ENCODE results near the gene ETFA. TPM values are rescaled to one million over a fixed set of nuclear protein-coding genes. Genes with fewer than 3 reads are reported as not detected.

ETFA gene
- polyA plus RNA-seq, 1 donor from 2014 or later = 107 TPM

DNA sequence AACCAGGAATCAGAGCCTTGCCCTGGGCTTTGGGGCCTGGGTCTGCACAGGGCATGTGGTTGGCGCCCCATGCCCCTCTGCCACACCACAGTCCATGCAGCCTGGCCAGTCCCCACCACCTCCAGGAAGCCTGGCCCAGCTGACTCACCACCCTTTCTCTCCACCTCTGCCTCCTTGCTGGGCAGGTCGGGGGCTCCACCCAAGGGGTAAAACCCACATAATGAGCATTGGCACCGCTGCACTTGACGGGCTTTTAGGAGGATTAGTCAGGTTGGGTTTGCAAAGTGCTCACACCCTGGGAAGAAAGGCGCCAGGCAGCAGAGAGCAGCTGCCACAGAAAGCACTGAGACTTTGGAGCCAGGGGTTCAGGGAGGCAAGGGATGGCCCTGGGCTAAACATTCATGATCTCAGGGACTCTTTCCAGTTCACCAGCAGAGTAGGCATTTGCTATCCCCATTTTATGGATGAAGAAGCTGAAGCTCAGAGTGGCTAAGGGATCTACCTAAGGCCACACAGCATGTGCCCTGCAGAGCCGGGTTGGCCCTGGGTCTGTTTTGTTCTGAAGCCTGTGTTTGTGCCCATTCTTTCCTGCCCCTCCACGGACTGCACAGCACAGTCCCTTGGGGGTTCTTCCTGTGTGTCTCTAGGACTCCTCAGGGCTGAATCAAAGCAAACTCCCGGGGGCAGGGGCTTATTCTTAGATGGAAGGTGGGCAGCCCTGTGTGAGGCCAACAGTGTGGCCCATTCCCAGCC is 113.4 kb downstream of the ETFA start:
- no peaks in the 10 kb centered on the region for H3K9me3 Mint-ChIP-seq
- H3K27me3 Mint-ChIP-seq = no peaks in the 10 kb centered on the region
- peak overlapping the region in 1 of 4 donors; percentile 37 for H3K4me3 Mint-ChIP-seq
- peak overlapping the region in 1 of 3 donors; percentile 53 for H3K27ac Mint-ChIP-seq
- H3K36me3 Mint-ChIP-seq = peaks cover 1% of the 10 kb centered on the region
- H3K4me1 Mint-ChIP-seq = peaks cover 4 to 23% (median 9%) of the 10 kb centered on the region in 3 donors

DNA sequence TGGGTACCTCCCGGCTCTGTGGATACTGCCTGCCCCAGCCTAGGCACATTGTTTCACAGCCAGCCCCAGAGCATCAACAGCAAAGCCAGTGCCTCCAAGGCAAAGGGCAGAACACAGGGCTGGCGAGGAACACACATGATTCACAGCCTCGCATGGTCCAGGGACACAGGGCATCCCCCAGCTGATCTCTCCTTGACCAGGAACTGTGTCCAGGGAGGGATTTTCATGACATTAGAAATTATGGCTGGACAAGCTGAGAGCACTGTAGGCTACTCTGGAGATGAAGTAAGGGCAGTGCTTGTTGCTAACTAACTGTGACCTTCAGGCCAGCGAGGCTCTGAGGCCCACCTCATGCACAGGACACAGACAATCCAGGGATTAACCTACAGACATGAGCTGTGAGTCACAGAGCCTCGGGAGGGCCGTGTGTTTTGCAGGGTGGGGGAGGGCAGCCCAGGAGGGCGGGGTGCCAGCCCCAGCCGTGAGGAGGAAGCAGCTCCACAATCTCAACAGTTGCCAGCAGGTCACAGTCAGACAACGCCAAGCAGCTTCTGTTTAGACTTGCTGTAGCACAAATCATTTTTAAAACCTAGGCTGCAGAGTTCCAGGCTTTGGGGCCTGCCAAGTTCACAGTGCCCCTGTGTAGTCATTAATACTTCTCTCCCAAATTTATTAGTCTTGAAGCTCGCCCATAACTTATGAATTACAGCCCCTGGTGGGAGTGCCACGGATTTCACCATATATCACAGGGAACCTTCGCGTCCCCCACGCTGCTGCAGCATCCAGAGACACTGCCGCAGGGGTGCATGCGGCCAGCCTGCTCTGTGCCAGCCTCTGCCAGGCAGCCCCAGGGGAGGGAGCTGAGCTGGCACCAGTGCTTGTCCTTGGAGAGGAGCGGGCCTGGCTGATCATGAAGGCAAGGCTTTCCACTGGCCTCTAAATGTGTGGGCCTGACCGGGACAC is 114.7 kb downstream of the ETFA start:
- Mint-ChIP-seq H3K4me3 (no peak overlapping the region), H3K27ac (peak overlapping the region in 1 of 3 donors; percentile 53), H3K9me3 (no peaks in the 10 kb centered on the region), H3K4me1 (peaks cover 4 to 23% (median 8%) of the 10 kb centered on the region in 3 donors), H3K36me3 (peaks cover 1% of the 10 kb centered on the region), H3K27me3 (peaks cover 1% of the 10 kb centered on the region)

DNA sequence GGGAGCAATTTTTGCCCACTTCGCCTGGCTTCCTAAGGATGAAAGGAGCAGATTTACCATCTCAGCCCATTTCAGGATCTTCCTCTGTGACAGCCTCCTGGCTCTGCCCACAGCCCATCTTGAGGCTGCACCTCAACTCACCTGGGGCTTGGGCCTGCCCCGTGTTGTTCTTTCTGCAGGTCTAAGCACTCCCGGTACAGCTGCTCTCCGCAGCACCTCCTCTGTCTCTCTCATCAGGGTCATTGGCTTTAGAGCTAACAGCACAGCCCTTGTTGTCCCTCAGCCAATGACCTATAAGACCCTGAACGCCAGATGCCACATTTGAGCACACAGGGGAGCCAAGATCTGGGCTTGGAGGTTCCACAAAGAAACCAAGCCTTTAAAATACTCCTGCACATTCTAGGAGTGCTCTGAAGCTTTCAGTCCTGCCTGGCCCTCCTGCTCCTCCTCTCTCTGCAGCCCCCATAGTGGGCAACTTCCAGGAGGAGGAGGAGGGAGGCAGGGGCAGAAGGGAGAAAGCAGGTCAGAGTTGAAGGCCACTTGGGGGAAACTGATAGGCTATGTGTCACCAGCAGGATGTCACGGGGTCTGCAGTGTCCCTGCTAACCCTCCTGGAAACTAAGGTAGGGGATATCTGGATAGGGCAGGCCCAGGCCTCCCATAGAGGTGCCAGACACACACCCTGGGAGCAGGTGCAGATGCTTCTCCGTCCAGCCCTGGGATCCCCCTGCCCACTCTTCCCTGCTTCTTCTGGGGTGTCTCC is 115.6 kb downstream of the ETFA start:
- peaks cover 1% of the 10 kb centered on the region for H3K36me3 Mint-ChIP-seq
- peaks cover 11 to 31% (median 14%) of the 10 kb centered on the region in 3 donors for H3K4me1 Mint-ChIP-seq
- peaks cover 9% of the 10 kb centered on the region for H3K27me3 Mint-ChIP-seq
- H3K4me3 Mint-ChIP-seq = no peak overlapping the region
- H3K27ac Mint-ChIP-seq = no peak overlapping the region
- no peaks in the 10 kb centered on the region for H3K9me3 Mint-ChIP-seq

DNA sequence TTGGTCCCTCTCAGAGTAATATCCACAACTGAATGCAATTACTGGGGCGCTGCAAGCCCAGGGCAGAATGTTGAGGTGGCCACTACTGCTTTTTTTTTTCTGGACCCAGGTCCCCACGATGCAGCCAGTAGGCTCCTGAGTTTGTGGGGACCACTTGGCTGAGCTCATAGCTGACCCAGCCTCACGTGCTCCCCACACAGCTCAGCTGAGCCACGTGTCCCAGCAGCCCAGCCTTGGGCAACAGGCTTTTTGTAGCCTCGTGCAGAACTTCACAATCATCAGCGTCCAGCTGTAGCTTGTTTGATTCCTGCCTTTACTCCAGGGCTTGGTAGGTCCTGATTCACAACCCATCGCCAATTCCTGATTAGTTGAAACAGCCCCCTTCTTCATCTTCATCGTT is 117.3 kb downstream of the ETFA start:
- H3K4me3 Mint-ChIP-seq = no peak overlapping the region
- H3K27ac Mint-ChIP-seq = peak overlapping the region in 1 of 3 donors; percentile 18
- H3K27me3 Mint-ChIP-seq = peaks cover 18% of the 10 kb centered on the region

DNA sequence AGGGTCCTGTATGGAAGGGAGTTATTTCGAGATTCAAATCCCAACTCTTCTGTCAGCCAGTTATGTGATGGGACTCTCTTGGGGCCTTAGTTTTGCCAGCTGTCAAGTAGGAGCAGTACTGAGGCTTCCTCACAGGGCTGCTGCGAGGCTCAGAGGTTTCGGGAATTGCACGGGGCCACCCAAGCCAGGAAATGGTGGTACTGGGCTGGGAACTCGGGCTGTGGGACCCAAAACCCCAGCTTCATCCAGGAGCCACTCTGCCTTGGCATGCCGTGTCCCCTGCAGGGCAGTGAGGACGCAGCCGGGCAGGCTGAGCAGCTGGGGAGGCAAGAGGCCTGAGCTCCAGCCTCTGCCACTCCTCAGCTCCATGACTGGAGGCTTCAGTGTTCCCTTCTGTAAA is 118.6 kb downstream of the ETFA start:
- Mint-ChIP-seq H3K4me3 (peak overlapping the region in 1 of 4 donors; percentile 40), H3K27ac (peak overlapping the region in 1 of 3 donors; percentile 63), H3K27me3 (peaks cover 23% of the 10 kb centered on the region), H3K4me1 (peaks cover 16 to 32% (median 21%) of the 10 kb centered on the region in 3 donors), H3K36me3 (peaks cover under 1% of the 10 kb centered on the region), H3K9me3 (no peaks in the 10 kb centered on the region)

More for the DNA sequence above, 117.3 kb downstream of the ETFA start:
- peaks cover 16 to 32% (median 21%) of the 10 kb centered on the region in 3 donors for H3K4me1 Mint-ChIP-seq
- H3K9me3 Mint-ChIP-seq = no peaks in the 10 kb centered on the region
- no peaks in the 10 kb centered on the region for H3K36me3 Mint-ChIP-seq

DNA sequence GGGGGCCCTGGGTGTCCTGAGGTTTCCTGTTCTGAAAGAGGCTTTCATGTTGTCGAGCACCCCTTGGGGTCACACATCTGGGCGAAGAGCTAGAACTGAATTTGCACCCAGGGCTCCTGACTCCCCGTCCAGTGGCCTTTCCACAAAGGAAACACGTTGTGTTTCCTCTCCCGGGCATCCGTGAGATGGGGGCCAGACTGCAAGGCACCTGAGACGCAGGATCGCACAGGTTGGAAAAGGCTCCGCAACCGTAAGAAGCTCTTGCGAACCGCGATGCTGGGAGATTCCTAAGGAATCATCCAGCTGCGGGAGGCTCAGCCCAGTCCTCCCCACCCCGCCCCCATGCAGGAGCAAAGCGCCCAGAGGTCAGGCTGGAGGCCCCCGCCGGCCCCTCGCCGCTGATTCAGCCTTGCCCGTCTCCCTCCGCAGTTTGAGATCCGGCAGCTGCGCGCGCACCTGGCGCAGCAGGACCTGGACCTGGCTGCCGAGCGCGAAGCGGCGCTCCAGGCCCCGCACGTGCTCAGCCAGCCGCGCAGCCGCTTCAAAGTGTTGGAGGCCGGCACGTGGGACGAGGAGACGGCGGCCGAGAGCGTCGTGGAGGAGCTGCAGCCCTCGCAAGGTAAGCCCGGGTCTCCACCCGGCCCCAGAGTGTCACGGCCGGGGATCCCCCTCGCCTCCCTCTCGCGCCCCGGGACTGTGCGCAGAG is 119.6 kb downstream of the ETFA start:
- peak overlapping the region in 2 of 3 donors; percentile 26 to 71 for H3K27ac Mint-ChIP-seq
- H3K4me1 Mint-ChIP-seq = peaks cover 12 to 21% (median 13%) of the 10 kb centered on the region in 3 donors
- H3K36me3 Mint-ChIP-seq = peaks cover 1% of the 10 kb centered on the region
- H3K4me3 Mint-ChIP-seq = peak overlapping the region in 2 of 4 donors; percentile 75 to 85
- no peaks in the 10 kb centered on the region for H3K9me3 Mint-ChIP-seq
- H3K27me3 Mint-ChIP-seq = peaks cover 28% of the 10 kb centered on the region

DNA sequence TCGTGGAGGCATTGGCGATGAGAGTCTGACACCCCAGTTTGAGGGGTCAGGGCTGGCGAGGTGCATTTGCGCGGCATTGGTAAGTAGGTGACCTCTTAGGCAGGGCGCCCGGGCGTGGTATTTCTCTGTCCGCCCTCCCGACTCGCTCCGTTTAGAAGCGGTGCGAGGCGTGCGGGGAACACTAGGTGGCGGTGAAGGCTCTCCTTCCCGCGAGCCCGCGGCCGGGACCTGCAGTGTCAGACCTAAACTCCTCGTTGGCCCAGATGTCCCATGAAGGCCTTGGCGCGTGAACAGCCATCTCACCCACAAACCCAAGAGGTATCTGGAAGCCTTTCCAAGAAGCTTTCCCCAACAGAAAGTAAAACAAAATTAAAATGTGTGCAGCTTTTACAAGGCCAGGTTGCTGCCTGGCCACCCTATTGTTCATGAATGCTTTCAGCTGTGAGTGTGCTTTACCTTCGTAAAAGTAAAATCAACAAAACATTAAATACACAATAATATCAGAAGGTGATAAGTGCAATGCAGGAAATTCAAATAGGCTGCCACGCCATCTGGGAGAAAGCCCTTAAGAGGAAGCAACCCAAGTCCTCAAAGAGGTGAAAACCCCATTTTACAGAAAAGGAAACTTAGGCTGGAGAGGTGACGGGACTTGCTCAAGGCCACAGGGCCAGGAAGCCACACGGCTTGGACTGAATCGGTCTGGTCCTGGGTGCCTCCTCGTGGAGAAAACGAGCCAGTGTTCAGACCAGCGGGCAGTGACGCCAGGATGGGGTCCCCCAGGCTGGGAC is 120.3 kb downstream of the ETFA start:
- Mint-ChIP-seq H3K4me3 (peak overlapping the region; percentile 29 to 85 (median 75)), H3K36me3 (peaks cover 1% of the 10 kb centered on the region), H3K4me1 (peaks cover 12 to 16% (median 13%) of the 10 kb centered on the region in 3 donors), H3K27me3 (peaks cover 33% of the 10 kb centered on the region), H3K9me3 (no peaks in the 10 kb centered on the region), H3K27ac (peak overlapping the region in 2 of 3 donors; percentile 26 to 76)

DNA sequence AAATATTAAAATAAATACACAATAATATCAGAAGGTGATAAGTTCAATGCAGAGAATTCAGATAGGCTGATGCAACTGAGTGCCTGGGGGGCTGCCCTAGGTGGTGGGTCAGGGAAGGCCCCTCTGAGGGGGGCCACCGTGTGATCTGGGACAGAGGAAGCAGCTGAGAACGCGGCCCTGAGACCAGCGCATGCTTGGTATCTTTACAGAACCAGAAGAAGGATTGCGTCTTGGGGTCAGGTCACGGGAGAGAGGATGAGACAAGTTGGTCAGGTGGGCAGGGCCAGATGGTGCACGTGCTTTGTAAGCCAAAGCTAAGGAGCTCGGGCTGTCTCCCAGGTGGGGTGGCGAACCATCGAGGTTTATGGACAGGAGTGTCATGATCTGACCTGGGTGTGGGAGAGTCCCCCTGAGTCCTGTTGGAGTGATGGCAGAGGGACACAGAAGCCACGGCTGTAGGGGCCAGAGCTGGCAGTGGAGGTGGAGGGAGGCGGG is 121.2 kb downstream of the ETFA start:
- Mint-ChIP-seq H3K27ac (no peak overlapping the region), H3K4me3 (peak overlapping the region in 2 of 4 donors; percentile 45 to 85), H3K27me3 (peaks cover 39% of the 10 kb centered on the region), H3K4me1 (peaks cover 12 to 15% (median 13%) of the 10 kb centered on the region in 3 donors), H3K9me3 (no peaks in the 10 kb centered on the region), H3K36me3 (peaks cover 1% of the 10 kb centered on the region)

DNA sequence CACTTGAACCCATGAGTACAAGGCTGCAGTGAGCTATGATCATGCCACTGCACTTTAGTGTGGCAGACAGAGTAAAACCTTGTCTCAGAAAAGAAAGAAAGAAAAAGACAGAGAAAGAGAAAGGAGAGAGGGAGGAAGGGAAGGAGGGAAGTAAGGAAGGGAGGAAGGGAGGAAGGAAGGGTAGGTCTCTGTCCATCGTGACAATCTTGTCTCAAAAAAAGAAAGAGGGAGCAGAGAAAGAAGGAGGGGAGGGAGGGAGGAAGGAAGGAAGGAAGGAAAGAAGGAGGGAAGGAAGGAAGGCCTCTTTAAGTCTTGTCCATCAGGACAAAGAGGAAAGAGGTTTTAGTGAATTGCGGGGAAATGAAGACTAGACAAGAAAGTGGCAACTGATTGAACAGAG is 122.2 kb downstream of the ETFA start:
- Mint-ChIP-seq H3K36me3 (peaks cover 1% of the 10 kb centered on the region), H3K4me1 (peaks cover 9 to 13% (median 12%) of the 10 kb centered on the region in 3 donors), H3K27ac (no peak overlapping the region), H3K4me3 (peak overlapping the region in 1 of 4 donors; percentile 63), H3K27me3 (peaks cover 40% of the 10 kb centered on the region), H3K9me3 (no peaks in the 10 kb centered on the region)

DNA sequence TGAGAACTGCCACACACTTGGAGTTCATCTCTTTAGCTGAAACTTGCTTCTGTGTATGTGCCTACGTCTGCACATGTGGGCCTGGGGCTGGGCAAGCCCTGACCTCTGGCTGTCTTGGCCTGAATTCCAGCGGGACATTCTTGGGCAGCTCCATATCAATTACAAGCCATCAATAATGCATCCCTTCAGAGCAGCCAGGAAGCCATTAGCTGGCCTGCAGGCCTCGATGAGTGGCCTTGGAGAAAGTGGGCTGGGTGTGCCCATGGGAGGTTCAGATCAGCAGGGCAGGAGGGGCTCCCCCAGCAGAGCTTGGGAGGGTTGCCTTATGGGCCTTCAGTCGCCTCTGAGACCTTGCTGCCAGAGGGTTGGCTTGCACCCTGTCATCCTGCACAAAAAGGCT is 124.1 kb downstream of the ETFA start:
- Mint-ChIP-seq H3K27me3 (peaks cover 40% of the 10 kb centered on the region), H3K27ac (peak overlapping the region in 1 of 3 donors; percentile 46), H3K4me3 (no peak overlapping the region), H3K36me3 (peaks cover 1% of the 10 kb centered on the region), H3K9me3 (no peaks in the 10 kb centered on the region), H3K4me1 (peaks cover 9 to 13% (median 12%) of the 10 kb centered on the region in 3 donors)

DNA sequence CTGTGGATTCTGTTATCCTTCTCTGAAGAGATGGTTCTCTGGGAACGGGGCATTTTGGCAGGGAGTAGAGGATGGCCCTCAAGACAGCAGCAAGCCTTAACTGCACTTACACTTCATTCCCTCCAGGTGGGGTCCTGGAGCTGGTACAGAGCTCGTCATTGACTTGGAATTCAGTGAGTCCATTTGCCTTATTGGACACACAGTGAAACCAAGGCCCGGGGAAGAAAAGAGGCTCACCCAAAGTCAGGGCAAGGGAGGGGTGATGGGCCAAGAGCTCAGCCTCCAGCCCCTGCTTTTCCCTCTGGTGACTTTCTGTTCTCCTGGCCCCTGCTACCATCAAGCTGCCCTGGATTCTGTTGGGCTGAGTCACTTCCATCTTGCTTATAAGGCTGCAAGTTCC is 125.6 kb downstream of the ETFA start:
- Mint-ChIP-seq H3K36me3 (peaks cover 1% of the 10 kb centered on the region), H3K27ac (no peak overlapping the region), H3K4me3 (no peak overlapping the region), H3K27me3 (peaks cover 43% of the 10 kb centered on the region), H3K4me1 (peaks cover 2 to 8% (median 6%) of the 10 kb centered on the region in 3 donors), H3K9me3 (no peaks in the 10 kb centered on the region)

DNA sequence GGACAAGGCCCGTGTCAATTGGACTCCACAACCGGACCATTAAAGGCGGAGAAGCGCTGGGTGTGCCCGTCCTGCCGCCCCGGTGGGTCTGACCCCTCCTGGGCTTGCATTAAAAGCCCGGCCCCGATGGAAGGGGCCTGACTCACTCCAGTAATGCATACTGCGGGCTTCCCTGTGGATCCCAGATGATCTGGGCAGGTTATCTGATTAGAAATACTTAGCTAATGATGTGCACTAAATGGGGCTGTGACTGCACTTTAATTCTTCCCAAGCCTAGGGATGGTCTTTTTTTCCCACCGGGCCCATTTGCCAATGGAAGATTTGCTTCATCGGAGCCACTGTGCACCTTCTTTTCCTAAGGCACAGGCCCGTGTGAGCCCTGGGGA is 126.6 kb downstream of the ETFA start:
- no peaks in the 10 kb centered on the region for H3K9me3 Mint-ChIP-seq
- no peak overlapping the region for H3K4me3 Mint-ChIP-seq
- H3K27me3 Mint-ChIP-seq = peaks cover 39% of the 10 kb centered on the region
- H3K4me1 Mint-ChIP-seq = peaks cover 0 to 2% (median 0%) of the 10 kb centered on the region in 3 donors
- H3K36me3 Mint-ChIP-seq = peaks cover 1% of the 10 kb centered on the region
- no peak overlapping the region for H3K27ac Mint-ChIP-seq

DNA sequence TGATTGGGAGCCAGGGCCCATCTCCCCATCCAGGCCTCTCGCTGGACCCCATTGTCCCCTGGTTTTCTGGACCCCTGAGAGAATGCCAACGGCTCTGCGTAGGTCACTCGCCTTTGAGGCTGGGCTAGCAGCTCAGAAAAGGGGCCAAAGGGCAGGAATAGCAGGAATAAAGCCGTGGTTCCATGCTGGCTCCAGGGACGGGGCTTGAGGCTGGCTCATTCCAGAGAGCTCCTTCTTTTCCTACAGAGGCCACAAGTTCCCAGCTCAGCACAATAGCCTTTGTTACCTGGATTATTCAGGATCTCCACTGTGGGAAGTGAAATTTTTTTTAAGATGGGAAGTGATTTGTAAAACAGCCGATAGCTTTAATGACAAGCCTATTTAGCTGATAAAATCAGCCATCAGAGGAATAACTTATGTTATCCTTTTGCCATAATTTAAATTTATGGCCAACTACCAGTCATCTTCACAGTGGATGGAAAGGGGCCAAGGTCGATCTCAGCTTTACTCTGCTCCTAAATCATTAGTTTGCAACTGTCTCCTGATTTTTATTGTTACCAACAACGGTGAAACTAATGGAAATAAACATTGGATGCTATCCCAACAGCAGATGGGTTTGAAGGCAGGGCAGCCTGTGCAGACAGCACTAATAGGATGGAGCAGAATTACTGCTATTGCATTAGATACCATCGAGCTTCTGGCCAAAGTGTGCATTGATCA is 127.2 kb downstream of the ETFA start:
- Mint-ChIP-seq H3K27ac (no peak overlapping the region), H3K4me1 (peaks cover 0 to 2% (median 0%) of the 10 kb centered on the region in 3 donors), H3K27me3 (peaks cover 39% of the 10 kb centered on the region), H3K4me3 (no peak overlapping the region), H3K36me3 (peaks cover 1% of the 10 kb centered on the region), H3K9me3 (no peaks in the 10 kb centered on the region)

Data from IgD-negative memory B cell (primary cell).